OCI-LY7 (cell line): ENCODE measurements around the gene GDF3. TPM values are rescaled to one million over a fixed set of nuclear protein-coding genes. Genes with fewer than 3 reads are reported as not detected.

Experiments
- BruUV-seq: library from RNA; stranded (reverse); fragments of 400-500 nt; replicated peaks from 2 replicates; lab custom pipeline; 2021; lab: Mats Ljungman, UMichigan
- CTCF ChIA-PET: fragments of 300-600 bp; sonication (Branson Sonifier 250); formaldehyde crosslinking; loops from one replicate; lab custom pipeline; 2022; ENCODE audit warnings: antibody characterized with exemption; ENCODE audit not compliant: unreplicated experiment; lab: Charles Lee
- POLR2A ChIA-PET: fragments of 300-600 bp; sonication (Branson Sonifier 250); formaldehyde crosslinking; loops from one replicate; lab custom pipeline; 2022; ENCODE audit warnings: antibody characterized with exemption; lab: Charles Lee
- DNase-seq: peaks from one replicate; pipeline ENCODE4 v3.0.0-alpha.2; 2015; ENCODE audit warnings: low spot score
- H2AFZ ChIP-seq: fragments of 200-600 bp; sonication (generic), shearing (Covaris generic); 2 replicates; pipeline ENCODE4 v1.6.1; 2014; ENCODE audit warnings: mild to moderate bottlenecking, antibody characterized with exemption, low read length, moderate library complexity
- H3K27ac ChIP-seq: fragments of 200-600 bp; sonication (generic); 2 replicates; pipeline ENCODE4 v1.5.1; 2014; ENCODE audit warnings: mixed run types, low read depth, mild to moderate bottlenecking, moderate library complexity, low read length, inconsistent platforms; ENCODE audit not compliant: poor library complexity, severe bottlenecking
- H3K36me3 ChIP-seq: fragments of 200-600 bp; sonication (generic); 2 replicates; pipeline ENCODE4 v1.6.1; 2014; ENCODE audit warnings: mild to moderate bottlenecking, antibody characterized with exemption, low read length, moderate library complexity, mixed read lengths; ENCODE audit not compliant: insufficient read depth
- H3K4me1 ChIP-seq: fragments of 200-600 bp; sonication (generic); 2 replicates; pipeline ENCODE4 v1.5.1; 2014; ENCODE audit warnings: mild to moderate bottlenecking, low read length; ENCODE audit not compliant: insufficient read depth, poor library complexity, severe bottlenecking
- H3K4me2 ChIP-seq: fragments of 200-600 bp; sonication (generic); 2 replicates; pipeline ENCODE4 v1.6.1; 2014; ENCODE audit warnings: mild to moderate bottlenecking, low read length
- H3K4me3 ChIP-seq: fragments of 200-600 bp; sonication (generic); 2 replicates; pipeline ENCODE4 v1.5.1; 2014; ENCODE audit warnings: mild to moderate bottlenecking, low read depth, low read length; ENCODE audit not compliant: poor library complexity, severe bottlenecking
- H3K79me2 ChIP-seq: fragments of 200-600 bp; sonication (generic); 2 replicates; pipeline ENCODE4 v1.6.1; 2016; ENCODE audit warnings: low read depth, mild to moderate bottlenecking, low read length, moderate library complexity, mixed read lengths; ENCODE audit not compliant: insufficient read depth
- H3K9me2 ChIP-seq: fragments of 200-600 bp; sonication (generic); 2 replicates; pipeline ENCODE4 v1.6.1; 2016; ENCODE audit warnings: mild to moderate bottlenecking, low read length, mixed read lengths; ENCODE audit not compliant: insufficient read depth
- H3K9me3 ChIP-seq: fragments of 200-600 bp; sonication (generic); 2 replicates; pipeline ENCODE4 v1.6.1; 2014; ENCODE audit warnings: mild to moderate bottlenecking, mixed run types, low read length, mixed read lengths
- H4K20me1 ChIP-seq: fragments of 200-600 bp; sonication (generic); 2 replicates; pipeline ENCODE4 v1.6.1; 2014; ENCODE audit warnings: mild to moderate bottlenecking, antibody characterized with exemption, low read length, moderate library complexity, mixed read lengths; ENCODE audit not compliant: insufficient read depth
- EZH2phosphoT487 ChIP-seq: fragments of 200-600 bp; sonication (generic); IDR thresholded peaks from 2 replicates; pipeline ENCODE4 v1.6.1; 2018; ENCODE audit warnings: low read depth, borderline replicate concordance, mild to moderate bottlenecking, mixed run types, antibody characterized with exemption, low read length, moderate library complexity, mixed read lengths
- intact Hi-C: fragments of 100-400 bp; cut with micrococcal nuclease; formaldehyde crosslinking; loops from one replicate; pipeline ENCODE4 v1.10.0; 2022; ENCODE audit not compliant: unreplicated experiment
- total RNA-seq, 2 experiments: library from RNA; depleted of rRNA in 1 of 2; stranded (reverse); fragments of >200 nt in 1 of 2; shearing (Covaris generic) in 1 of 2; gene quantifications; 2 replicates each; pipeline ENCODE4 v1.2.3, GENCODE V29; 2014 to 2022
- TF ChIP-seq, protein P1 (sequence below): fragments of 200-600 bp; sonication (generic); conservative IDR thresholded peaks from 2 replicates; pipeline ENCODE4 v1.5.1; 2014; ENCODE audit warnings: mild to moderate bottlenecking, antibody characterized with exemption, low read length, moderate library complexity, mixed read lengths

The GDF3 gene
- total RNA-seq, 2 experiments from 2014 or later, result not detected

DNA sequence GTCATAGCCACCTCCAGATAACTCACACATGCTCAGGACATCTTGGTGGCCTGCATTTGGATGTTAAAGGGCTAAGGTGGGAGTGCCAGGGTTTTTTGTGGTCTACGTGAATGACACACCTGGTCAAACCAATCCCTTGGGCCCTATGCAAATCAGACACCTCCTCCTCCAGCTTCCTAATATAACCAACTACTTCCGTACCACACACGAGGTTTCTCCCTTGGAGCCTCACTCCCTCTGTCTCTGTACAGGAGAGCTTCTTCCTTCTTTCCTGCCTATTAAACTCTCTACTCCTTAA is 49.4 kb downstream of the GDF3 start:
- H3K4me1 ChIP-seq, result peaks cover 50% of the 10 kb centered on the region
- H4K20me1 ChIP-seq, result no peaks in the 10 kb centered on the region
- H3K4me3 ChIP-seq, result peak overlapping the region; percentile 6
- no peaks in the 10 kb centered on the region for H3K9me3 ChIP-seq
- no TSS peak for BruUV-seq
- DNase-seq, result peak; percentile 55
- peak overlapping the region; percentile 12 for H3K27ac ChIP-seq
- H3K9me2 ChIP-seq, result no peaks in the 10 kb centered on the region
- CTCF ChIA-PET, result no interaction called here
- H2AFZ ChIP-seq, result peak overlapping the region; percentile 71
- no peak for TF ChIP-seq EZH2phosphoT487
- TF ChIP-seq, protein P1, sequence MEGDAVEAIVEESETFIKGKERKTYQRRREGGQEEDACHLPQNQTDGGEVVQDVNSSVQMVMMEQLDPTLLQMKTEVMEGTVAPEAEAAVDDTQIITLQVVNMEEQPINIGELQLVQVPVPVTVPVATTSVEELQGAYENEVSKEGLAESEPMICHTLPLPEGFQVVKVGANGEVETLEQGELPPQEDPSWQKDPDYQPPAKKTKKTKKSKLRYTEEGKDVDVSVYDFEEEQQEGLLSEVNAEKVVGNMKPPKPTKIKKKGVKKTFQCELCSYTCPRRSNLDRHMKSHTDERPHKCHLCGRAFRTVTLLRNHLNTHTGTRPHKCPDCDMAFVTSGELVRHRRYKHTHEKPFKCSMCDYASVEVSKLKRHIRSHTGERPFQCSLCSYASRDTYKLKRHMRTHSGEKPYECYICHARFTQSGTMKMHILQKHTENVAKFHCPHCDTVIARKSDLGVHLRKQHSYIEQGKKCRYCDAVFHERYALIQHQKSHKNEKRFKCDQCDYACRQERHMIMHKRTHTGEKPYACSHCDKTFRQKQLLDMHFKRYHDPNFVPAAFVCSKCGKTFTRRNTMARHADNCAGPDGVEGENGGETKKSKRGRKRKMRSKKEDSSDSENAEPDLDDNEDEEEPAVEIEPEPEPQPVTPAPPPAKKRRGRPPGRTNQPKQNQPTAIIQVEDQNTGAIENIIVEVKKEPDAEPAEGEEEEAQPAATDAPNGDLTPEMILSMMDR, result no peak
- H3K36me3 ChIP-seq, result no peaks in the 10 kb centered on the region
- intact Hi-C loops, result loop anchor here (10.0 kb wide), 1 partner anchor 389 kb away; the partner anchor contains the start of gene FOXJ2
- no peaks in the 10 kb centered on the region for H3K79me2 ChIP-seq
- POLR2A ChIA-PET, result interaction anchor here (0.5 to 0.7 kb wide), 3 partner anchors 254 to 1323 kb away, joined by 3 to 4 read pairs (median 3); no protein-coding TSS in a partner anchor
- peak overlapping the region; percentile 51 for H3K4me2 ChIP-seq

DNA sequence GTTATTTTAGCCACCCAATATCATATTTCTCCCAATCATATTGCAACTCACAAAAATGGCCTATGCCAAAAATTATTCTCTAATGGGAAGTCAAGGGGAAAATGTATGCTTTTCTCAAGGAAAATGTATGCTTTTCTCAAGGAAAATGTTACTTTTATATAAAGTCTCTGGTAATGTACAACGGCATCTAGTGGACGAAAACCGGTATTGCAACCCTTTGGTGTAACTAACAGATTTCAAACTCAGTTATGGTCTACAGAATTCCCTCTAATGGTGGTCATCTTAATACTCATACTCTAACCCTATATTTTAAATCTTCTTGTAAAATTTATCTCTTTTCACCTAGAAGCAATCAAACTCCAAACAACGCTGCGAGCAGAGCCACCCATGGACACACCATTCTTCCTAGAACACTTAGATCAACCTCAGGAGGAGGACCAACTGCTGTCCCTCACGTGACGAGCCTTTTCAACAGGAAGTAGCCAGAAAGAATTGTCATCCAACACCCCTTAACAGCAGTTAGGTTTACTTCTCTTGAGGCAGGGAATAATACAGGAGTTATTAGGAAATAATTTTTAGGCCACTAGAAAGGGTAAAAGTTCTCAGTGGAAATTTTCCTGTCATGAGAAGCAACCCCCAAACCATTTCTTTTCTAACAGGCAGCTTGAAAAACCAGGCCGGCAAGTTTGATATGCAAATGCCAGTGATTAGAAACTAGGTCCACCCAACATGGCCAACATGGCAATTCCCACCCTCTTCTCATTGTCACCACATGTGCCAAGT is 50.0 kb downstream of the GDF3 start:
- Histone ChIP-seq H3K27ac (peak overlapping the region; percentile 12), H3K4me2 (peak overlapping the region; percentile 51), H3K9me2 (no peaks in the 10 kb centered on the region), H4K20me1 (no peaks in the 10 kb centered on the region), H2AFZ (peak overlapping the region; percentile 71), H3K36me3 (no peaks in the 10 kb centered on the region), H3K9me3 (no peaks in the 10 kb centered on the region), H3K4me3 (peak overlapping the region; percentile 6), H3K79me2 (no peaks in the 10 kb centered on the region), H3K4me1 (peaks cover 53% of the 10 kb centered on the region)
- no peak for TF ChIP-seq EZH2phosphoT487
- TF ChIP-seq, protein P1, result peak; percentile 97
- intact Hi-C loops, result loop anchor here (10.0 kb wide), 1 partner anchor 389 kb away; the partner anchor contains the start of gene FOXJ2
- peak; percentile 69 for DNase-seq
- no TSS peak for BruUV-seq
- ChIA-PET CTCF (no interaction called here), POLR2A (interaction anchor here (0.5 to 0.7 kb wide), 3 partner anchors 255 to 1324 kb away, joined by 3 to 4 read pairs (median 3); no protein-coding TSS in a partner anchor)
